ENCODE measurements around the gene PEX6. TPM values are rescaled to one million over a fixed set of nuclear protein-coding genes. Genes with fewer than 3 reads are reported as not detected.

PEX6 gene
- total and polyA plus RNA-seq, 2 of the 13 experiments (the other 11 are each of a cell fraction or from before 2014, with no cell fraction given) = 5.1 to 6.7 TPM

DNA sequence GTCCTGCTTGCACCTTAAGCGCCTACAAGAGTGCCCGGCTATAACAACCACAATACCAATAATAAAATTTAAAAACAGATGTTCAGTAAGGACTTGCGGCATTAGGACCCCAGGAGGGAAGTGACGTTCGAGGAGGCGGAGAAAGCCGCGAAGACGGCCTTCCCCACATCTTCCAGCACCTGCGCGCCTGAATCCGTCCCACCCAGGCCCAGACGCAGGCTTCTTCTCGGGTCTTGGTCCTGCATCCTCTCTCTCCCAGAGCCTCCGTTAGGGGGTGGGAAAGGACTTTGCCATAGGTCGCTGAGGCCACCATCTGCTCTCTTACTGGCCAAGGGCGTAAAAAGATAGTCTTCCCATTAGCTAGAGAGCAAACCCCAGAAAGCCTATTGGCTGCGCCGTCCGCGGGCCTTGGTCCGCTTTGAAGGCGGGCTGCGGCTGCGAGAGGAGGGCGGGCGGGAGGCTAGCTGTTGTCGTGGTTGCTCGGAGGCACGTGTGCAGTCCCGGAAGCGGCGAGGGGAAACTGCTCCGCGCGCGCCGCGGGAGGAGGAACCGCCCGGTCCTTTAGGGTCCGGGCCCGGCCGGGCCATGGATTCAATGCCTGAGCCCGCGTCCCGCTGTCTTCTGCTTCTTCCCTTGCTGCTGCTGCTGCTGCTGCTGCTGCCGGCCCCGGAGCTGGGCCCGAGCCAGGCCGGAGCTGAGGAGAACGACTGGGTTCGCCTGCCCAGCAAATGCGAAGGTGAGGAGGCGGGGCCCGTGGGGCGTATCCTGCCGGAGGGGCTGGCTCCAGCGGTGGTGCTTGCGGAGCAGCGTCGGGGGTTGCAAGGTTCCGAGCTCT, 49.8 kb downstream of the PEX6 start, which contains the start of gene CNPY3 (continued):
- TF ChIP-seq, protein P1, sequence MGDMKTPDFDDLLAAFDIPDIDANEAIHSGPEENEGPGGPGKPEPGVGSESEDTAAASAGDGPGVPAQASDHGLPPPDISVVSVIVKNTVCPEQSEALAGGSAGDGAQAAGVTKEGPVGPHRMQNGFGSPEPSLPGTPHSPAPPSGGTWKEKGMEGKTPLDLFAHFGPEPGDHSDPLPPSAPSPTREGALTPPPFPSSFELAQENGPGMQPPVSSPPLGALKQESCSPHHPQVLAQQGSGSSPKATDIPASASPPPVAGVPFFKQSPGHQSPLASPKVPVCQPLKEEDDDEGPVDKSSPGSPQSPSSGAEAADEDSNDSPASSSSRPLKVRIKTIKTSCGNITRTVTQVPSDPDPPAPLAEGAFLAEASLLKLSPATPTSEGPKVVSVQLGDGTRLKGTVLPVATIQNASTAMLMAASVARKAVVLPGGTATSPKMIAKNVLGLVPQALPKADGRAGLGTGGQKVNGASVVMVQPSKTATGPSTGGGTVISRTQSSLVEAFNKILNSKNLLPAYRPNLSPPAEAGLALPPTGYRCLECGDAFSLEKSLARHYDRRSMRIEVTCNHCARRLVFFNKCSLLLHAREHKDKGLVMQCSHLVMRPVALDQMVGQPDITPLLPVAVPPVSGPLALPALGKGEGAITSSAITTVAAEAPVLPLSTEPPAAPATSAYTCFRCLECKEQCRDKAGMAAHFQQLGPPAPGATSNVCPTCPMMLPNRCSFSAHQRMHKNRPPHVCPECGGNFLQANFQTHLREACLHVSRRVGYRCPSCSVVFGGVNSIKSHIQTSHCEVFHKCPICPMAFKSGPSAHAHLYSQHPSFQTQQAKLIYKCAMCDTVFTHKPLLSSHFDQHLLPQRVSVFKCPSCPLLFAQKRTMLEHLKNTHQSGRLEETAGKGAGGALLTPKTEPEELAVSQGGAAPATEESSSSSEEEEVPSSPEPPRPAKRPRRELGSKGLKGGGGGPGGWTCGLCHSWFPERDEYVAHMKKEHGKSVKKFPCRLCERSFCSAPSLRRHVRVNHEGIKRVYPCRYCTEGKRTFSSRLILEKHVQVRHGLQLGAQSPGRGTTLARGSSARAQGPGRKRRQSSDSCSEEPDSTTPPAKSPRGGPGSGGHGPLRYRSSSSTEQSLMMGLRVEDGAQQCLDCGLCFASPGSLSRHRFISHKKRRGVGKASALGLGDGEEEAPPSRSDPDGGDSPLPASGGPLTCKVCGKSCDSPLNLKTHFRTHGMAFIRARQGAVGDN (CRISPR knock-in tag; IDR thresholded peaks at IDR 0.05) = peak; percentile 100
- TF ChIP-seq, protein P2, sequence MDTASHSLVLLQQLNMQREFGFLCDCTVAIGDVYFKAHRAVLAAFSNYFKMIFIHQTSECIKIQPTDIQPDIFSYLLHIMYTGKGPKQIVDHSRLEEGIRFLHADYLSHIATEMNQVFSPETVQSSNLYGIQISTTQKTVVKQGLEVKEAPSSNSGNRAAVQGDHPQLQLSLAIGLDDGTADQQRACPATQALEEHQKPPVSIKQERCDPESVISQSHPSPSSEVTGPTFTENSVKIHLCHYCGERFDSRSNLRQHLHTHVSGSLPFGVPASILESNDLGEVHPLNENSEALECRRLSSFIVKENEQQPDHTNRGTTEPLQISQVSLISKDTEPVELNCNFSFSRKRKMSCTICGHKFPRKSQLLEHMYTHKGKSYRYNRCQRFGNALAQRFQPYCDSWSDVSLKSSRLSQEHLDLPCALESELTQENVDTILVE (CRISPR knock-in tag; IDR thresholded peaks at IDR 0.05) = peak; percentile 73
- TF ChIP-seq ARID2 (CRISPR knock-in tag; IDR thresholded peaks at IDR 0.05; ENCODE audit: borderline replicate concordance) = peak; percentile 99
- TF ChIP-seq, protein P3, sequence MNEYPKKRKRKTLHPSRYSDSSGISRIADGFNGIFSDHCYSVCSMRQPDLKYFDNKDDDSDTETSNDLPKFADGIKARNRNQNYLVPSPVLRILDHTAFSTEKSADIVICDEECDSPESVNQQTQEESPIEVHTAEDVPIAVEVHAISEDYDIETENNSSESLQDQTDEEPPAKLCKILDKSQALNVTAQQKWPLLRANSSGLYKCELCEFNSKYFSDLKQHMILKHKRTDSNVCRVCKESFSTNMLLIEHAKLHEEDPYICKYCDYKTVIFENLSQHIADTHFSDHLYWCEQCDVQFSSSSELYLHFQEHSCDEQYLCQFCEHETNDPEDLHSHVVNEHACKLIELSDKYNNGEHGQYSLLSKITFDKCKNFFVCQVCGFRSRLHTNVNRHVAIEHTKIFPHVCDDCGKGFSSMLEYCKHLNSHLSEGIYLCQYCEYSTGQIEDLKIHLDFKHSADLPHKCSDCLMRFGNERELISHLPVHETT (CRISPR knock-in tag; conservative IDR thresholded peaks at IDR 0.05) = peak; percentile 89
- 0 out of 2 replicates have a peak, but pooled peaks have one; percentile 54 for TF ChIP-seq ZNF3 (CRISPR knock-in tag; IDR thresholded peaks at IDR 0.05)
- no peak for TF ChIP-seq HCFC1 (IDR thresholded peaks at IDR 0.05; ENCODE audit: low read depth, low read length)
- TF ChIP-seq ZNF879 (CRISPR knock-in tag; IDR thresholded peaks at IDR 0.05) = peak; percentile 99
- TF ChIP-seq, protein P4, sequence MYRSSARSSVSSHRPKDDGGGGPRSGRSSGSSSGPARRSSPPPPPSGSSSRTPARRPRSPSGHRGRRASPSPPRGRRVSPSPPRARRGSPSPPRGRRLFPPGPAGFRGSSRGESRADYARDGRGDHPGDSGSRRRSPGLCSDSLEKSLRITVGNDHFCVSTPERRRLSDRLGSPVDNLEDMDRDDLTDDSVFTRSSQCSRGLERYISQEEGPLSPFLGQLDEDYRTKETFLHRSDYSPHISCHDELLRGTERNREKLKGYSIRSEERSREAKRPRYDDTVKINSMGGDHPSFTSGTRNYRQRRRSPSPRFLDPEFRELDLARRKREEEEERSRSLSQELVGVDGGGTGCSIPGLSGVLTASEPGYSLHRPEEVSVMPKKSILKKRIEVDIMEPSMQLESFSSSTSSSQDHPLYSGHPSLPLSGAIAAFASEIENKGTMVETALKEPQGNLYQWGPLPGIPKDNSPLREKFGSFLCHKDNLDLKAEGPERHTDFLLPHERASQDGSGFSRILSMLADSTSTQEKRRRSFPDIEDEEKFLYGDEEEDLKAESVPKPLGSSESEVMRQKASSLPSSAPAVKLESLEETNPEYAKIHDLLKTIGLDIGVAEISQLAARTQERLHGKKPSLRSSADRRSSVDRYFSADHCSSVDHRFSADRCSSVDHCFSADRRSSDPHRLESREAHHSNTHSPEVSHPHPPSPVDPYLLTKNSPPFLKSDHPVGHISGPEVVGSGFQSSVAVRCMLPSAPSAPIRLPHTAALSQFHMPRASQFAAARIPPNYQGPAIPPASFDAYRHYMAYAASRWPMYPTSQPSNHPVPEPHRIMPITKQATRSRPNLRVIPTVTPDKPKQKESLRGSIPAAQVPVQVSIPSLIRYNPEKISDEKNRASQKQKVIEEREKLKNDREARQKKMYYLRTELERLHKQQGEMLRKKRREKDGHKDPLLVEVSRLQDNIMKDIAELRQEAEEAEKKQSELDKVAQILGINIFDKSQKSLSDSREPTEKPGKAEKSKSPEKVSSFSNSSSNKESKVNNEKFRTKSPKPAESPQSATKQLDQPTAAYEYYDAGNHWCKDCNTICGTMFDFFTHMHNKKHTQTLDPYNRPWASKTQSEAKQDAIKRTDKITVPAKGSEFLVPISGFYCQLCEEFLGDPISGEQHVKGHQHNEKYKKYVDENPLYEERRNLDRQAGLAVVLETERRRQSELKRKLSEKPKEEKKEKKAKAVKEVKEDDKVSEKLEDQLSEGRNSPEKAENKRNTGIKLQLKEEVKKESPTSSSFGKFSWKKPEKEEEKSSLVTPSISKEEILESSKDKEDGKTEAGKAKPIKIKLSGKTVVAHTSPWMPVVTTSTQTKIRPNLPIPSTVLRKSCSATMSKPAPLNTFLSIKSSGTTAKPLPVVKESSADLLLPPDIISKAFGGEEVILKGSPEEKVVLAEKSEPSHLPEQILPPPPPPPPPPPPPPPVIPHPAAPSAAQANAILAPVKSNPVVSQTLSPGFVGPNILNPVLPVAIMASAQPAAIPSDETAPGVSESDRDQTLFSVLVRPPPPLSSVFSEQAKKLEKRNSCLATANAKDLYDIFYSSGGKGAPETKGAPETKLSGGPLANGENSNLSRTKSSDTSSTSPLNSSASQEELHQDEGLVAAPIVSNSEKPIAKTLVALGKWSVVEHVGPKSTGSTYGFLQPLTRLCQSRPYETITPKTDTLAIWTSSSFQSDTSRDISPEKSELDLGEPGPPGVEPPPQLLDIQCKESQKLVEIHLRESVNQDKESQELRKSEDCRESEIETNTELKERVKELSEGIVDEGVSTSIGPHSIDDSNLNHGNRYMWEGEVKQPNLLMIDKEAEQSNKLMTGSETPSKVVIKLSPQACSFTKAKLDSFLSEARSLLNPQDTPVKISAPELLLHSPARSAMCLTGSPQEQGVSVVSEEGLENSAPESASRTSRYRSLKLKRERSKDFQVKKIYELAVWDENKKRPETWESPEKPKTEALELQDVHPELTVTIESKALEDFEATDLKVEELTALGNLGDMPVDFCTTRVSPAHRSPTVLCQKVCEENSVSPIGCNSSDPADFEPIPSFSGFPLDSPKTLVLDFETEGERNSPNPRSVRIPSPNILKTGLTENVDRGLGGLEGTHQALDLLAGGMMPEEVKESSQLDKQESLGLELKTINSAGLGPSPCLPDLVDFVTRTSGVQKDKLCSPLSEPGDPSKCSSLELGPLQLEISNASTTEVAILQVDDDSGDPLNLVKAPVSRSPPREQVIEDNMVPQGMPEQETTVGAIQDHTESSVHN (CRISPR knock-in tag; IDR thresholded peaks at IDR 0.05) = peak; percentile 76; the same call in 1 of the 2 replicates
- TF ChIP-seq, protein P5, sequence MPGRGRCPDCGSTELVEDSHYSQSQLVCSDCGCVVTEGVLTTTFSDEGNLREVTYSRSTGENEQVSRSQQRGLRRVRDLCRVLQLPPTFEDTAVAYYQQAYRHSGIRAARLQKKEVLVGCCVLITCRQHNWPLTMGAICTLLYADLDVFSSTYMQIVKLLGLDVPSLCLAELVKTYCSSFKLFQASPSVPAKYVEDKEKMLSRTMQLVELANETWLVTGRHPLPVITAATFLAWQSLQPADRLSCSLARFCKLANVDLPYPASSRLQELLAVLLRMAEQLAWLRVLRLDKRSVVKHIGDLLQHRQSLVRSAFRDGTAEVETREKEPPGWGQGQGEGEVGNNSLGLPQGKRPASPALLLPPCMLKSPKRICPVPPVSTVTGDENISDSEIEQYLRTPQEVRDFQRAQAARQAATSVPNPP (CRISPR knock-in tag; IDR thresholded peaks at IDR 0.05) = peak; percentile 98
- TF ChIP-seq, protein P6, sequence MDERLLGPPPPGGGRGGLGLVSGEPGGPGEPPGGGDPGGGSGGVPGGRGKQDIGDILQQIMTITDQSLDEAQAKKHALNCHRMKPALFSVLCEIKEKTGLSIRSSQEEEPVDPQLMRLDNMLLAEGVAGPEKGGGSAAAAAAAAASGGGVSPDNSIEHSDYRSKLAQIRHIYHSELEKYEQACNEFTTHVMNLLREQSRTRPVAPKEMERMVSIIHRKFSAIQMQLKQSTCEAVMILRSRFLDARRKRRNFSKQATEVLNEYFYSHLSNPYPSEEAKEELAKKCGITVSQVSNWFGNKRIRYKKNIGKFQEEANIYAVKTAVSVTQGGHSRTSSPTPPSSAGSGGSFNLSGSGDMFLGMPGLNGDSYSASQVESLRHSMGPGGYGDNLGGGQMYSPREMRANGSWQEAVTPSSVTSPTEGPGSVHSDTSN (CRISPR knock-in tag; IDR thresholded peaks at IDR 0.05) = no peak

All from HepG2 (cell line).